ENCODE data around the gene DLGAP4. TPM values are rescaled to one million over a fixed set of nuclear protein-coding genes. Genes with fewer than 3 reads are reported as not detected.
A peak's percentile ranks its signal among the peaks of the same experiment; 100 is the strongest.

The DLGAP4 gene
- total RNA-seq, 1 donor from 2014 or later, result 77.3 TPM

DNA sequence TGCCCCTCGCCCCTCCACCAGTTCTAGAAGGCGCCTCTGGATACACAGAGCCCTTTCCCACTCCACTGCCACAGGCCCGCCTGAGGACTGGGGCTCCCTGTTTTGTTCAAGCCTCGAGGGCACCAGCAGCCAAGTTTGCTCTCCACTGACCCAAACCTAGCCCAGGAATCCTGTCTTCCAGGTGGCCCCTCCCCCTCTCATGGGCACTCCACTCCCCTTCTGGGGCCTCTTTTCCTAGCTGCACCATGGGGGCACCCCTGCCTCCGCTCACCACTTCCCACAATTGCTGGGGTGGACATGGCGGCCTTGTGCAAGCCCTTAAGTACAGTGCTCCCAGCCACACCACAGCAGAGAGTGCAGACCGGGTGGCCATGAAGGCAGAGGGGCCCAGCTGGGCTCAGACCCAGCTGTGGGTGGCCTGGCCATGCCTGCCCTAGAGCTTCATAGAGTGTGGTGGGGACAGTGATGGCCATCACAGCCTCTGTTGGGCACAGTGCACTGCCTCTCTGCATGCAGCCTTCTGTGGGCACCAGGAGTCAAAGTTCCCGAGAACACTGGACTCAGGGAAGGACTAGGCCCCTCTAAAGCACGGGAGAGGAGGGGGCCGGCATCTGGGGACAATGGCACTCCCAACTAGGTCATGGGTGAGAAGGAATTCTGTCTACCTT lies 236.5 kb downstream of the DLGAP4 start:
- H3K27me3 ChIP-seq, result no peaks in the 10 kb centered on the region
- intact Hi-C loops (cut with DNase I), result loop anchor here (5.0 kb wide), 1 partner anchor 80 kb away; no protein-coding TSS in a partner anchor
- H3K27ac ChIP-seq, result peak overlapping the region; percentile 94
- H3K4me1 ChIP-seq, result peaks cover 34% of the 10 kb centered on the region
- TF ChIP-seq POLR2A (IDR thresholded peaks at IDR 0.05) (no peak), CTCF (IDR thresholded peaks at IDR 0.05) (no peak), POLR2AphosphoS5 (IDR thresholded peaks at IDR 0.05; ENCODE audit: insufficient read depth in 1 of 2, low read depth in 1 of 2) (no peak)
- H3K36me3 ChIP-seq, result peaks cover 0 to 6% of the 10 kb centered on the region in 2 donors
- no peak for DNase-seq (ENCODE audit: extremely low spot score in 2 of 2)
- H3K9me3 ChIP-seq, result no peaks in the 10 kb centered on the region
- H3K4me3 ChIP-seq, result peak overlapping the region; percentile 62 to 77

DNA sequence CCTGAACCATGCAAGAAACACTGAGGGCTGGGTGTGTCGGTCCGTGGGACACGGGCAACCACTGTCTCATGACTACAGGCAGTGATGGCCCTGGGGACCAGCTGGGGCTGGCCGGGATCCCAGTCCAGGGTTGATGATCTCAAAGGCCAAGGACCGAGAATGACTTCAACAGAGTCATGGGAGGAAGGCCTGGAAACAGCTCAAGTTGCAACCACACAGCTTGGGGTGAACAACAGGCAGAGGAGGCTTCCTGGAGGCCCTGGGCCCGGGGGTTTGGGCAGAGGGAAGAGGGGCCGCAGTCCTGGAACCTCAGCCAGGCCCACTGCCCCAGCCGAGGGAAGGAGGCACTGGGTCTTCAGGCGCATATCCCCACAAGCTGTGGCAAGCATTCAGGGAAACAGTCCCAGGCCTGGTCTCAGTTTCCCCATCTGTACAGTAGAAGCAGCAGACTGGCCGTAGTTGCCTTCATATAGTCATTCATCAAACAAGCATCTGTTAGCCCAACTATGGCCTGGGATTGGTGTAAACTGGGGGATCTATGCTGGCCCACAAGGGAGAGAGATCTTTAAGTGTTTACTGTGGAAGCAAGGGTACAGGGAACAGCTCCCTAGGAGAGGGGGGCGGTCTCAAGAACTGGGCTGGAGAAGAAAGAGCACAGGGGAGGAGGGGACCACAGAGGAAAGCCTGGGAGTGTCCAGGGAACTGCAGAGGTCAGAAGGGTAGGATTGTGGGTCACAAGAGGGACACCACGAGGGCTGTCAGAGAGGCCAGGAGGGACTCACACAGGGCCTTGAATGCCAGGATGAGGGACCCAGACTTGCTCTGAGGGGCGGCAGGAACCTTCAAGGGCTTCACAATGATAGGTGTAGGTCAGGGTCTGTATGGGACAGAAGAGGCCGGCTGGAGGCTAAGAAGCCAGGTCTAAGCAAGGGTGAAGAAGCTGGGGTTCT lies 237.3 kb downstream of the DLGAP4 start:
- H3K36me3 ChIP-seq, result peaks cover 0 to 12% of the 10 kb centered on the region in 2 donors
- no peaks in the 10 kb centered on the region for H3K9me3 ChIP-seq
- H3K27ac ChIP-seq, result peak overlapping the region; percentile 94
- peak in 1 of 2 donors; percentile 81 for TF ChIP-seq POLR2AphosphoS5 (IDR thresholded peaks at IDR 0.05; ENCODE audit: insufficient read depth in 1 of 2, low read depth in 1 of 2)
- no peak for TF ChIP-seq CTCF (IDR thresholded peaks at IDR 0.05)
- peak overlapping the region; percentile 62 to 77 for H3K4me3 ChIP-seq
- no peak for DNase-seq (ENCODE audit: extremely low spot score in 2 of 2)
- intact Hi-C loops (cut with DNase I), result loop anchor here (5.0 kb wide), 1 partner anchor 81 kb away; no protein-coding TSS in a partner anchor
- no peaks in the 10 kb centered on the region for H3K27me3 ChIP-seq
- H3K4me1 ChIP-seq, result peaks cover 34% of the 10 kb centered on the region

GRCh38 chr20:36544134-36545018 lies 238.2 kb downstream of the DLGAP4 start:
- intact Hi-C loops (cut with DNase I), result loop anchor here (5.0 kb wide), 1 partner anchor 82 kb away; no protein-coding TSS in a partner anchor
- TF ChIP-seq CTCF (IDR thresholded peaks at IDR 0.05) (no peak), POLR2A (IDR thresholded peaks at IDR 0.05) (no peak), POLR2AphosphoS5 (IDR thresholded peaks at IDR 0.05; ENCODE audit: insufficient read depth in 1 of 2, low read depth in 1 of 2) (no peak)
- no peak for DNase-seq (ENCODE audit: extremely low spot score in 2 of 2)
- Histone ChIP-seq H3K4me1 (peaks cover 34% of the 10 kb centered on the region), H3K27me3 (no peaks in the 10 kb centered on the region), H3K4me3 (peak overlapping the region; percentile 62 to 77), H3K27ac (peak overlapping the region; percentile 94), H3K36me3 (peaks cover 0 to 12% of the 10 kb centered on the region in 2 donors), H3K9me3 (no peaks in the 10 kb centered on the region)

GRCh38 chr20:36546111-36546736 lies 240.1 kb downstream of the DLGAP4 start:
- no peak overlapping the region for H3K4me3 ChIP-seq
- TF ChIP-seq POLR2A (IDR thresholded peaks at IDR 0.05) (no peak), CTCF (IDR thresholded peaks at IDR 0.05) (no peak), POLR2AphosphoS5 (IDR thresholded peaks at IDR 0.05; ENCODE audit: insufficient read depth in 1 of 2, low read depth in 1 of 2) (no peak)

More at GRCh38 chr20:36546111-36546736, 240.1 kb downstream of the DLGAP4 start:
- intact Hi-C loops (cut with DNase I), result no loop called here
- Histone ChIP-seq H3K27ac (no peak overlapping the region), H3K27me3 (no peaks in the 10 kb centered on the region), H3K9me3 (no peaks in the 10 kb centered on the region), H3K36me3 (peaks cover 0 to 12% of the 10 kb centered on the region in 2 donors), H3K4me1 (peaks cover 40% of the 10 kb centered on the region)
- no peak for DNase-seq (ENCODE audit: extremely low spot score in 2 of 2)
